GM12865 (cell line): ENCODE data around the gene TBL1XR1.

Source experiments
- DNase-seq: peaks from one replicate; pipeline ENCODE4 v3.0.0; 2010; ENCODE audit warnings: low read depth
- H3K4me3 ChIP-seq: 2 replicates; pipeline ENCODE4 v1.5.1; 2011; ENCODE audit warnings: mild to moderate bottlenecking, low read depth, low read length, control low read depth
- CTCF ChIP-seq: IDR thresholded peaks from 2 replicates; pipeline ENCODE4 v1.5.1; 2011; ENCODE audit warnings: low read length, control low read depth, low read depth, inconsistent platforms; ENCODE audit not compliant: insufficient read depth; ENCODE audit errors: missing control alignments

Gene TBL1XR1

GRCh38 chr3:176995946-176996345 lies 201.3 kb downstream of the TBL1XR1 start:
- DNase-seq: no peak
- no peak overlapping the region for H3K4me3 ChIP-seq
- no peak for TF ChIP-seq CTCF

- TF ChIP-seq CTCF: no peak
These were observed 202.1 kb downstream of the TBL1XR1 start for GRCh38 chr3:176994891-176995781.

GRCh38 chr3:176994393-176994792 lies 202.9 kb downstream of the TBL1XR1 start:
- no peak for TF ChIP-seq CTCF
- DNase-seq: no peak
- no peak overlapping the region for H3K4me3 ChIP-seq

More at GRCh38 chr3:176994891-176995781, 202.1 kb downstream of the TBL1XR1 start:
- DNase-seq: no peak
- no peak overlapping the region for H3K4me3 ChIP-seq

- H3K4me3 ChIP-seq: no peak overlapping the region
- no peak for TF ChIP-seq CTCF
- DNase-seq: no peak
These were observed 204.3 kb downstream of the TBL1XR1 start for GRCh38 chr3:176992978-176993377.

GRCh38 chr3:176992565-176992964 lies 204.7 kb downstream of the TBL1XR1 start:
- DNase-seq: no peak
- no peak for TF ChIP-seq CTCF
- no peak overlapping the region for H3K4me3 ChIP-seq

- TF ChIP-seq CTCF: no peak
- no peak overlapping the region for H3K4me3 ChIP-seq
- DNase-seq: no peak
These were observed 208.5 kb downstream of the TBL1XR1 start for GRCh38 chr3:176988795-176989194.
